HG03354 (cell line): ENCODE measurements around the gene OR2A2.
A peak's percentile ranks its signal among the peaks of the same experiment; 100 is the strongest.
"Not testable (repeated sequence)": the region's sequence is repeated elsewhere in the genome, so short reads cannot be mapped to it uniquely, and the experiment has no call there.

Source experiments
- ATAC-seq: cut with Tn5 transposase; IDR thresholded peaks from one replicate; pipeline ENCODE4 v1.9.1; 2021; ENCODE audit warnings: mild to moderate bottlenecking; ENCODE audit not compliant: unreplicated experiment, poor library complexity, severe bottlenecking

Gene OR2A2, protein sequence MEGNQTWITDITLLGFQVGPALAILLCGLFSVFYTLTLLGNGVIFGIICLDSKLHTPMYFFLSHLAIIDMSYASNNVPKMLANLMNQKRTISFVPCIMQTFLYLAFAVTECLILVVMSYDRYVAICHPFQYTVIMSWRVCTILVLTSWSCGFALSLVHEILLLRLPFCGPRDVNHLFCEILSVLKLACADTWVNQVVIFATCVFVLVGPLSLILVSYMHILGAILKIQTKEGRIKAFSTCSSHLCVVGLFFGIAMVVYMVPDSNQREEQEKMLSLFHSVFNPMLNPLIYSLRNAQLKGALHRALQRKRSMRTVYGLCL

GRCh38 chr7:144109283-144109682 lies at the start of gene OR2A2:
Gene OR2A2 (plus strand): TSS chr7:144109583. CDS start chr7:144109583, 0 bp downstream.
- no peak for ATAC-seq

GRCh38 chr7:144063710-144064109 lies 45.7 kb upstream of the OR2A2 start:
- no peak for ATAC-seq

DNA sequence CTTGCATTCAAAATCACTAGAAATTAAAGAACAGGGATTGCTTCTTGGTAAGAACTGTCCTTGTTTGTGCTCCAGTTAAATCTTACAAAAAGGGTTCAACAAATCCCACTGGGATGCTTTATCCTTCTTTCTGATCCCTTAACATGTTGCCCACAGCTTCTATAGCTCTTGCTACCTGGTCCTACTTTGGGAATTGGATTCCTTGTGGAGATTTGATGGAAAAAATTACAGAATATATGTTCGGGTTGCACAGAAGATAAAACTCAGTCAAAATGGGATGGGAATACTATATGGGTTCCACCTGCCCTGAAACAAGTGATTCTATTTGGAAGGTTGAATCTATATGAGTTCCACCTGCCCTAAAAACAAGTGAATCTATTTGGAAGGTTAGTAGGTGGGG lies 39.9 kb upstream of the OR2A2 start, which contains the start of gene OR2A25:
TSS of gene OR2A25 (plus strand) at position 301 of the 400 bp plus-strand sequence. CDS start 4,409 bp downstream, outside the sequence.
- no peak for ATAC-seq

- ATAC-seq = no peak
Observed at GRCh38 chr7:144069953-144070352, 39.4 kb upstream of the OR2A2 start.

- no peak for ATAC-seq
Observed at GRCh38 chr7:144074374-144074773, 35.0 kb upstream of the OR2A2 start.

DNA sequence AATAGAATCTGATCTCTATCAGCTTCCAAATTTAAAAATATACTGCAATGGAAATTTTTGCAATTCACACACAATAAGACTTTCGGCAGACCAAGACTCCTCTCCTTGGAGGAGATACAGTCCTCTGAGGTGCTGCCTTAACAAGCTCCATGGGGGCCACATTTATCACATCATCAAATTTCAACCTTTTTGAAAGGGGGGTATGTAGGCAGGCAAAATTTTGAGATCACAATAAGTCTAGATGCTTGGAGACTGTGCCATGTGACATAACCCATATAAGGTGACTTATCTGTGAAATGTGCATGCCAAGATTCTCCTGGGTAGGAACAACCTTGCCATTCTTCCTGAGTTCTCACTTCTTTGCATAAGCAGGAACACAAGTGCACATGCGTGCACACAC lies 23.4 kb upstream of the OR2A2 start, which contains the start of gene OR2A12:
TSS of gene OR2A12 (plus strand) at position 301 of the 400 bp plus-strand sequence. CDS start 8,830 bp downstream, outside the sequence.
- no peak for ATAC-seq

DNA sequence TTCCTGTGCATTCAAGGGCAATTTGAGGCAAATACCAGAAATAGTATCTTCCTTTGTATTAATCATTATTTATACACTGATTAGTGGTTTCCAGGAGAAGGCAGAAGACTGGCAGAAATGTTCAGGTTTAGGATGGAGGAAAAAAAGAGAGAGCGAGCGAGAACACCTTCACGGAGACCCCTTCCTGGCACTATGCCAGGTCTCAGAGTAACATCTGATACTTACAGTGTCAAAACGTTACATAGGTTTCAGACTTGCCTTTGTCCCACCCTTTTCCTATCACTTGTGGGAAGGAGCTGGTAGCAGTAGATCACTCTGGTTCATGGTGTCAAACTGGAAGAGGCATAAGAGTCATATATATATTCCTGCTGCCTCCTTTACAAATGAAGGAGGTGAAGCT lies 22.7 kb upstream of the OR2A2 start:
- no peak for ATAC-seq

DNA sequence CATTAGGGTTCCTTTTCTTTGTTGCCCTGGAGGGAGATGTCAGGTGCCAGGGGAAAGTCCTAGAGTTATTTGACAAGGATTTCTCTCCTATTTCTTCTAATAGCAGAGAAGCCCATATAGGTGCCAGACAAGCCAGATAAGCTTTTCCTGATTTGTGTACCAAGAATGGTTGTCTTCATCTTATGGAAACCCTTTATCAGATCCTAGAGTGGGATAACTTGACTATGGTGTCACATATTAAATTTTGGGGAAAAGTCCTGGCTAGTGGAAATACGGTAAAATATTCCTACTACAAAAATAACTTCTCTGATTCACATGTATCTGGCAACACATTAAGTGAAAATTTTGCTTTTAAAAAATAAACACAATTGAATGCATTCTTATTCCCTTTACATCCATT lies 22.2 kb upstream of the OR2A2 start:
- no peak for ATAC-seq

GRCh38 chr7:144090667-144091066 lies 18.7 kb upstream of the OR2A2 start:
- no peak for ATAC-seq

DNA sequence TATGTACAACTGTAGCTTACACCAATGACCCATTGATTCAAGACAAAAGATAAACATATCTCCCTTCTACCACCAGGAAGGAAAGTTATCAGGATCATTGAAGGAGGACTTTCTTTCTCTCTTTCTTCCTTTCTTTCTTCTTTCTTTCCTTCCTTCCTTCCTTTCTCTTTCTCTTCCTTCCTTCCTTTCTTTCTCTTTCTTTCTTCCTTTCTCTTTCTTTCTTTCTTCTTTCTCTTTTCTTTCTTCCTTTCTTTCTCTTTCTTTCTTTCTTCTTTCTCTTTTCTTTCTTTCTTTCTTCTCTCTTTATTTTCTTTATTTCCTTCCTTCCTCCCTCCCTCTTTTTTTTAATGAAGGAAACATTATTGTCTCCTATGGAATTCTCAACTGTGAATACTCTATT lies 10.6 kb upstream of the OR2A2 start:
- ATAC-seq = no peak

- no peak for ATAC-seq
Observed at GRCh38 chr7:144100607-144101006, 8.8 kb upstream of the OR2A2 start.

- no peak for ATAC-seq
Observed at GRCh38 chr7:144102041-144102440, 7.3 kb upstream of the OR2A2 start.

GRCh38 chr7:144105211-144105610 lies 4.2 kb upstream of the OR2A2 start:
- no peak for ATAC-seq

GRCh38 chr7:144110272-144110671 lies 889 bp downstream of the OR2A2 start:
- ATAC-seq = no peak

DNA sequence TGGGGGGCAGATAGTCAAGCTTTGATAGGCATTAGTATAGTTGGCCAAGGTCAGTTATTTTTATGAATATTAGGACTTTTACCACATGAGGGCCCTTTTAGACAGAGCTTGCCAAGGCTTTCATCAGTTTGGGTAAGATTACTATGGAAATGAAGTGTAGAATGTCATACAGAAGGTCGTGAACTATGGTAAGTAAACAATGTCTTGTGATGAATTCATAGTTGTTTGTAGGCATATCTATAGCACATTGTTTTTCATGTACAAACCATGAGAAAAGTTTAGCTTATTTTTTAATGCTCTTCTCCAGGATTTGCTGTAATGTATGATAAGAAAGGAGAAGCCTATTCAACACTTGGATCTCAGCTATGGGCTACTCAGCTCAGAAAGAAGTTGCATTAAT lies 4.3 kb downstream of the OR2A2 start:
- ATAC-seq = no peak

GRCh38 chr7:144118341-144118740 lies 9.0 kb downstream of the OR2A2 start:
- no peak for ATAC-seq

GRCh38 chr7:144122876-144123275 lies 13.5 kb downstream of the OR2A2 start, which contains the start of gene OR2A14:
Gene OR2A14 (plus strand): TSS chr7:144123176. CDS start chr7:144129113, 5,937 bp downstream.
- no peak for ATAC-seq

DNA sequence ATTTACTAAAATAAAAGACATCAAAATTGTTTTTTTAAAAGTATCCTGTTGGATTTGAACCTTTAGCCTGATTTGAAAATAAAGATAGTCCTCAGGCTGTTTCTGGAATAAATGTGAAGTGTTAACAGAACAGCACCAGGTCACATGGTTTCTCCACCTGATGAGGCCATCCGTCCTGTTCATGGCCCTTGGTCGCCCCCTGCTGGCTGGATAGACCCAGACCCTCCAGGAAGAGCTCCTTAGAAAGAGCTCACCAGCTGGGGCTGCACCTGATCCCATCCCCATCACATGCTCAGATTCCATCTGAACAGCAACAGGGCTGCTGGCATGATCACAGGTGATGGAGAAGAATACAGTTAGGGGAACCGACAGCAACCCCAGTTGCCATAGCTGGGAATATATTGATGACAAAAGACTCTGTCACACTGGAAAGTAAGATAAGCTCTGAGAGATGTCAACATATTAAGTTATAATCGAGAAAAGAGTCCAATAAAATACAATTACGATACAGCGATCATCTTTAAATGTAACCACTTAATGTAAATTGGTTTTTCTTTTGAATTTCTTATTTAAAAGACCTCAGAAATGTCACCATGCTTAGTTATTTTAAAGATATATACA lies 18.4 kb downstream of the OR2A2 start:
- peak; percentile 100 for ATAC-seq

DNA sequence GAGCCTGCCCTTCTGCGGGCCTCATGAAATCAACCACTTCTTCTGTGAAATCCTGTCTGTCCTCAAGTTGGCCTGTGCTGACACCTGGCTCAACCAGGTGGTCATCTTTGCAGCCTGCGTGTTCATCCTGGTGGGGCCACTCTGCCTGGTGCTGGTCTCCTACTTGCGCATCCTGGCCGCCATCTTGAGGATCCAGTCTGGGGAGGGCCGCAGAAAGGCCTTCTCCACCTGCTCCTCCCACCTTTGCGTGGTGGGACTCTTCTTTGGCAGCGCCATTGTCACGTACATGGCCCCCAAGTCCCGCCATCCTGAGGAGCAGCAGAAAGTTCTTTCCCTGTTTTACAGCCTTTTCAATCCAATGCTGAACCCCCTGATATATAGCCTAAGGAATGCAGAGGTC lies 20.2 kb downstream of the OR2A2 start:
- not testable (repeated sequence) for ATAC-seq

DNA sequence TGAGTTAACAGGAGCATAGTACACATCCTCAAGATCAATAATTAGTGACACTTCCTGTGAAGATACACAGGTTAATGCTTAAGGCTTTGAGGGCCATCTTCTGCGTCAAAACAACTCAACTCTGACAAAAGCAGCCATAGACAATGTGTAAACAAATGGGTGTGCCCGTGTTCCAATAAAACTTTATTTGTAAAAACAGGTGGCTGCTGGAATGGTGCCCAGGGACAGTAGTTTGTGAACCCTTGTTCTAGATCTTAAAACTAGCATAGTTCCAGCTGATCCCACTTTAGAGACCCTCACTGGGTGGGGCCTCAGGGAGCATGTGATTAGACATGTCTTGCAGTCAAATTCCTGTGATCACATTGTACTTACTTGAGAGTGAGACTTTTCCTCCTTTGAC lies 21.3 kb downstream of the OR2A2 start:
- no peak for ATAC-seq

DNA sequence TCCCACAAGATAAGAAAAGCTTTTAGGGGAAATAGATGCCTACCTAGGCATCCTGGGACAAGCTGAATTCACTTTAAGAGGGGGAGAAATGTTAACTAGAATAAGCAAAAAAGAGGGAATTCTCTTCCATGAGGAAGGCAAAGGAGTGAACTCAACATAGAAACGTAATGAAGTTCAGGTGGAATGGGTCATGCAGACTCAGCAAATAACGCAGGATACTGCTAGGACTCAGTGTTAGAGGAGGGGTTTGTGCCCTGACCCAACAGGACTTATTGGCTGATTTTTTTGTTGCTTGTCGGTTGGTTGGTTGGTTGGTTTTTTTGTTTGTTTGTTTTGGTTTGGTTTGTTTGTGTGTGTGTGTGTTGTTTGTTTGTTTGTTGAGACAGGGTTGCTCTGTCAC lies 22.9 kb downstream of the OR2A2 start:
- ATAC-seq = no peak
